GM12878 (cell line): Measurements from ENCODE around the gene SEZ6L2. TPM values are rescaled to one million over a fixed set of nuclear protein-coding genes. Genes with fewer than 3 reads are reported as not detected.

Source experiments
- ATAC-seq: fragments of 200-7000 bp; cut with Tn5 transposase; 3 replicates; pipeline ENCODE4 v1.9.1; 2020; ENCODE audit warnings: mild to moderate bottlenecking, moderate library complexity
- BruUV-seq: library from RNA; stranded (reverse); fragments of 400-500 nt; replicated peaks from 2 replicates; lab custom pipeline; 2021; lab: Mats Ljungman, UMichigan
- CTCF ChIA-PET: fragments of 300-600 bp; sonication (Branson Sonifier 250); formaldehyde crosslinking; extraction: SDS; loops from one replicate; lab custom pipeline; 2021; ENCODE audit warnings: inconsistent platforms; lab: Yijun Ruan, JAX
- POLR2A ChIA-PET: fragments of 350-600 bp; formaldehyde crosslinking; extraction: SDS; loops from one replicate; lab custom pipeline; 2021; ENCODE audit warnings: inconsistent platforms; lab: Charles Lee
- RAD21 ChIA-PET: fragments of 300-600 bp; sonication (Branson Sonifier 250); formaldehyde crosslinking; loops from one replicate; lab custom pipeline; 2023; ENCODE audit warnings: antibody characterized with exemption; ENCODE audit not compliant: unreplicated experiment; lab: Charles Lee
- SMC1A ChIA-PET: fragments of 300-600 bp; sonication (Branson Sonifier 250); formaldehyde crosslinking; loops from one replicate; lab custom pipeline; 2023; ENCODE audit not compliant: unreplicated experiment, uncharacterized antibody; lab: Charles Lee
- DNase-seq: peaks from one replicate; pipeline ENCODE4 v3.0.0-alpha.2; 2011; ENCODE audit warnings: low read depth, low spot score
- FAIRE-seq: peaks from 3 replicates; lab custom pipeline; 2011; peaks lifted over from hg19 to GRCh38; lab: Jason Lieb, UNC
- H2AFZ ChIP-seq: 2 replicates; pipeline ENCODE4 v1.6.0; 2011; ENCODE audit warnings: low read depth, low read length, control low read depth; ENCODE audit not compliant: control insufficient read depth
- H3K27ac ChIP-seq: 2 replicates; pipeline ENCODE4 v1.5.1; 2011; ENCODE audit warnings: control low read depth; ENCODE audit not compliant: control insufficient read depth, insufficient read depth
- H3K27me3 ChIP-seq, 2 experiments: replicated peaks in 1 of 2; 2 replicates each; pipeline versions ENCODE4 v1.6.0 to v1.6.1; 2011; ENCODE audit warnings: low read length in 1 of 2; ENCODE audit not compliant: control insufficient read depth in 2 of 2, insufficient read depth in 2 of 2
- H3K36me3 ChIP-seq, 2 experiments: 2 replicates each; pipeline ENCODE4 v1.5.1; 2011; ENCODE audit warnings: low read length in 1 of 2; ENCODE audit not compliant: control insufficient read depth in 2 of 2, insufficient read depth in 2 of 2
- H3K4me1 ChIP-seq: 2 replicates; pipeline ENCODE4 v1.6.1; 2011; ENCODE audit warnings: mild to moderate bottlenecking, low read length, moderate library complexity, mixed read lengths; ENCODE audit not compliant: control insufficient read depth, insufficient read depth
- H3K4me2 ChIP-seq: 2 replicates; pipeline ENCODE4 v1.6.0; 2011; ENCODE audit warnings: control low read depth; ENCODE audit not compliant: control insufficient read depth, insufficient read depth
- H3K4me3 ChIP-seq: fragments of 200-600 bp; sonication (generic); 2 replicates; pipeline ENCODE4 v1.5.1; 2016
- H3K79me2 ChIP-seq: 2 replicates; pipeline ENCODE4 v1.6.0; 2011; ENCODE audit warnings: low read length; ENCODE audit not compliant: control insufficient read depth, insufficient read depth
- H3K9ac ChIP-seq: 2 replicates; pipeline ENCODE4 v1.8.0; 2011; ENCODE audit warnings: low read length, control low read depth, mixed read lengths; ENCODE audit not compliant: control insufficient read depth, insufficient read depth
- H3K9me3 ChIP-seq: replicated peaks from 3 replicates; pipeline ENCODE4 v1.5.1; 2011; ENCODE audit warnings: mild to moderate bottlenecking, low read length; ENCODE audit not compliant: control insufficient read depth, insufficient read depth
- H4K20me1 ChIP-seq: 2 replicates; pipeline ENCODE4 v1.6.0; 2011; ENCODE audit not compliant: control insufficient read depth, insufficient read depth
- BCLAF1 ChIP-seq: fragments of 450-650 bp; IDR thresholded peaks from 2 replicates; pipeline ENCODE4 v1.6.1; 2017; ENCODE audit warnings: antibody characterized with exemption, mild to moderate bottlenecking, moderate library complexity
- LARP7 ChIP-seq: fragments of 450-650 bp; IDR thresholded peaks from 2 replicates; pipeline ENCODE4 v1.6.1; 2017; ENCODE audit warnings: mild to moderate bottlenecking
- NRF1 ChIP-seq: conservative IDR thresholded peaks from 2 replicates; pipeline ENCODE4 v1.6.1; 2011; ENCODE audit warnings: mild to moderate bottlenecking, low read depth, low read length, improper control_type of control experiment
- PRDM15 ChIP-seq: fragments of 450-650 bp; formaldehyde crosslinking; IDR thresholded peaks from 2 replicates; pipeline ENCODE4 v1.4.0; 2020; ENCODE audit warnings: mild to moderate bottlenecking, moderate library complexity
- SKIL ChIP-seq: fragments of 450-650 bp; IDR thresholded peaks from 2 replicates; pipeline ENCODE4 v1.6.1; 2017; ENCODE audit warnings: mild to moderate bottlenecking, low read depth, inconsistent platforms; ENCODE audit not compliant: poor library complexity, severe bottlenecking
- SMC3 ChIP-seq: IDR thresholded peaks from 2 replicates; pipeline ENCODE4 v1.6.1; 2011; ENCODE audit warnings: low read length, improper control_type of control experiment, borderline replicate concordance
- ZBTB40 ChIP-seq: fragments of 450-650 bp; IDR thresholded peaks from 2 replicates; pipeline ENCODE4 v1.6.1; 2016; ENCODE audit warnings: mild to moderate bottlenecking, moderate library complexity, borderline replicate concordance
- ZNF207 ChIP-seq: fragments of 450-650 bp; IDR thresholded peaks from 2 replicates; pipeline ENCODE4 v1.6.1; 2014; ENCODE audit warnings: antibody characterized with exemption, mild to moderate bottlenecking, borderline replicate concordance
- WGBS: methylation state at CpG from one replicate; pipeline ENCODE4 v1.1.6; 2016; ENCODE audit warnings: low lambda C conversion rate; ENCODE audit not compliant: insufficient replicate concordance, insufficient coverage; ENCODE audit errors: missing lambda C conversion rate; 5-methylcytosine and 5-hydroxymethylcytosine counted together
- in situ Hi-C: fragments of 300-500 bp; cut with MboI; formaldehyde crosslinking; loops from 9 replicates; pipeline ENCODE4 v1.14.3; 2018; ENCODE audit warnings: mixed read lengths
- intact Hi-C: fragments of 100-400 bp; cut with micrococcal nuclease; formaldehyde crosslinking; loops from one replicate; pipeline ENCODE4 v1.14.2; 2022; ENCODE audit not compliant: unreplicated experiment
- polyA plus RNA-seq, 11 experiments: library from polyadenylated mRNA; depleted of rRNA in 4 of 11; unstranded in 6 of 11; stranded (reverse) in 5 of 11; fragments of >200 nt; fragmentation: Nextera tagmentation in 4 of 11; fragmentation: Illumina TruSeq in 1 of 11; extraction: Ambion mirVana in 4 of 11; extraction: Trizol in 1 of 11; gene quantifications; 1 replicate in 1 of 11; 2 replicates in 10 of 11; pipeline versions ENCODE4 v1.2.1 to v1.2.3, GENCODE V29; 2011 to 2016; ENCODE audit warnings: inconsistent platforms in 2 of 11, missing spikeins in 2 of 11, low read depth in 1 of 11
- total RNA-seq, 4 experiments: library from RNA; depleted of rRNA in 3 of 4; stranded (reverse); fragments of >200 nt in 3 of 4; fragmentation: Illumina TruSeq in 1 of 4; extraction: Trizol in 1 of 4; gene quantifications; 2 replicates each; pipeline versions ENCODE4 v1.2.1 to v1.2.3, GENCODE V29; 2013 to 2021

SEZ6L2 gene
- total and polyA plus RNA-seq, 10 of the 15 experiments (the other 5 are each of a cell fraction or from before 2014, with no cell fraction given) = 0.06 to 0.49 TPM; not detected in 8

- H3K9me3 ChIP-seq = no peaks in the 10 kb centered on the region
- H3K4me1 ChIP-seq = no peaks in the 10 kb centered on the region
- FAIRE-seq (no peak), DNase-seq (no peak), ATAC-seq (no peak)
- intact Hi-C loops = no loop called here
- RAD21 ChIA-PET = no interaction called here
- no peak overlapping the region for H3K4me3 ChIP-seq
- no peaks in the 10 kb centered on the region for H4K20me1 ChIP-seq
- no peak overlapping the region for H3K27ac ChIP-seq
- H3K79me2 ChIP-seq = no peaks in the 10 kb centered on the region
- no peak overlapping the region for H2AFZ ChIP-seq
- in situ Hi-C loops = no loop called here
- H3K27me3 ChIP-seq = no peaks in the 10 kb centered on the region
- H3K9ac ChIP-seq = no peak overlapping the region
- SMC1A ChIA-PET = interaction anchor here (0.6 kb wide), 1 partner anchor 106 kb away, joined by 3 read pairs; no protein-coding TSS in a partner anchor
- CTCF ChIA-PET = no interaction called here
- POLR2A ChIA-PET = interaction anchor here (1.6 kb wide), 1 partner anchor 13 kb away, joined by 4 read pairs; no protein-coding TSS in a partner anchor
- WGBS = 94% methylated on average over 8 of the region's 8 CpGs
- BruUV-seq = no TSS peak
- no peak overlapping the region for H3K4me2 ChIP-seq
- H3K36me3 ChIP-seq = peaks cover 0 to 2% of the 10 kb centered on the region in 2 experiments; a peak in 2 of 4 replicates
- TF ChIP-seq PRDM15 (no peak), BCLAF1 (no peak), LARP7 (no peak), SMC3 (no peak), NRF1 (no peak), SKIL (no peak), ZBTB40 (no peak), ZNF207 (no peak)
Measured at GRCh38 chr16:29913514-29913913, 14.2 kb upstream of the SEZ6L2 start.
